ENCODE results near the gene NBEAL1.
"Not testable (repeated sequence)": the region's sequence is repeated elsewhere in the genome, so short reads cannot be mapped to it uniquely, and the experiment has no call there.

- TF ChIP-seq CTCF, POLR2A (IDR thresholded peaks at IDR 0.05): not testable (repeated sequence)
Observed at GRCh38 chr2:203086381-203086780, 71.7 kb downstream of the NBEAL1 start.
